ENCODE results near the gene FAM167B. TPM values are rescaled to one million over a fixed set of nuclear protein-coding genes. Genes with fewer than 3 reads are reported as not detected.
"Not testable (repeated sequence)": the region's sequence is repeated elsewhere in the genome, so short reads cannot be mapped to it uniquely, and the experiment has no call there.

Gene FAM167B
- total RNA-seq, 1 donor from 2014 or later: 0.52 TPM

GRCh38 chr1:32255072-32256071 is 8.3 kb downstream of the FAM167B start:
- intact Hi-C loops (cut with micrococcal nuclease): loop anchor here (10.0 kb wide), 1 partner anchor 321 kb away; the partner anchor contains the start of gene PTP4A2

- intact Hi-C loops (cut with micrococcal nuclease): loop anchor here (10.0 kb wide), 1 partner anchor 322 kb away; the partner anchor contains the start of gene PTP4A2
Observed at GRCh38 chr1:32256473-32257226, 9.6 kb downstream of the FAM167B start.

DNA sequence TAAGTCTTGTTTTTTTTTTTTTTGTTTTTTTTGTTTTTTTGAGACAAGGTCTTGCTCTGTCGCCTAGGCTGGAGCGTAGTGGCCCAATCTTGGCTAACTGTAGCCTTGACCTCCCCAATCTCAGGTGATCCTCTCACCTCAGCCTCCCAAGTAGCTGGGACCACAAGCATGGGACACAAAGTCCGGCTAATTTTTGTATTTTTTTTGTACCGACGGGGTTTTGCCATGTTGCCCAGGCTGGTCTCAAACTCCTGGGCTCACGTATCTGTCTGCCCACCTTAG is 10.1 kb downstream of the FAM167B start:
- intact Hi-C loops (cut with micrococcal nuclease): loop anchor here (10.0 kb wide), 1 partner anchor 322 kb away; the partner anchor contains the start of gene PTP4A2

- intact Hi-C loops (cut with micrococcal nuclease): not testable (repeated sequence)
Observed at GRCh38 chr1:32263236-32263593, 16.2 kb downstream of the FAM167B start.

DNA sequence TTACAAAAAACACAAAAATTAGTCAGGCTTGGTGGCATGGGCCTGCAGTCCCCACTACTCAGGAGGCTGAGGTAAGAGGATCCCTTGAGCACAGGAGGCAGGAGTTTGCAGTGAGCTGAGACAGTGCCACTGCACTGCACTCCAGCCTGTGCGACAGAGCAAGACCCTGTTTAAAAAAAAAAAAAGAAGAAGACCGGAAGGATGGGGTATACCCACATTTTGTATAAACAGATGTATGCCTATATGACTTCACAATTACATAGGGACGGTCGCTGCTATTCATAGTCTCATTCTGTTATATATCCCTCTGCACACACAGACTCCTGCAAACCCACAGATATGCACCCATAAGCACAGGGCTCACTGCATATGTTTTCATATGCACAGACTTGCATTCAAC is 16.7 kb downstream of the FAM167B start:
- intact Hi-C loops (cut with micrococcal nuclease): no loop called here

DNA sequence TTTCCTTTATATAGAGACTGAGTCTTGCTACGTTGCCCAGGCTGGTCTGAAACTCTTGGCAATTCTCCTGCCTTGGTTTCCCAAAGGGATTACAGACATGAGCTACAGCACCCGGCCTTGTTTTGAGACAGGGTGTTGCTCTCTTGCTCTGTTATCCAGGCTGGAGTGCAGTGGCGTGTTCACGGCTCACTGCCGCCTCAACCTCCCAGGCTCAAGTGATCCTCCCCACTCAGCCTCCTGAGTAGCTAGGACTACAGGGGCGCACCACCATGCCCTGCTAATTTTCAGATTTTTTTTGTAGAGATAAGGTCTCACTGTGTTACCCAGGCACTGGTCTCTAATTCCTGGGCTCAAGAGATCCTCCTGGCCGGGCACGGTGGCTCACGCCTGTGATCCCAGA is 18.8 kb downstream of the FAM167B start:
- intact Hi-C loops (cut with micrococcal nuclease): no loop called here

- intact Hi-C loops (cut with micrococcal nuclease): no loop called here
Observed at GRCh38 chr1:32266921-32267591, 20.0 kb downstream of the FAM167B start.

GRCh38 chr1:32269744-32270143 is 22.7 kb downstream of the FAM167B start:
- intact Hi-C loops (cut with micrococcal nuclease): no loop called here

DNA sequence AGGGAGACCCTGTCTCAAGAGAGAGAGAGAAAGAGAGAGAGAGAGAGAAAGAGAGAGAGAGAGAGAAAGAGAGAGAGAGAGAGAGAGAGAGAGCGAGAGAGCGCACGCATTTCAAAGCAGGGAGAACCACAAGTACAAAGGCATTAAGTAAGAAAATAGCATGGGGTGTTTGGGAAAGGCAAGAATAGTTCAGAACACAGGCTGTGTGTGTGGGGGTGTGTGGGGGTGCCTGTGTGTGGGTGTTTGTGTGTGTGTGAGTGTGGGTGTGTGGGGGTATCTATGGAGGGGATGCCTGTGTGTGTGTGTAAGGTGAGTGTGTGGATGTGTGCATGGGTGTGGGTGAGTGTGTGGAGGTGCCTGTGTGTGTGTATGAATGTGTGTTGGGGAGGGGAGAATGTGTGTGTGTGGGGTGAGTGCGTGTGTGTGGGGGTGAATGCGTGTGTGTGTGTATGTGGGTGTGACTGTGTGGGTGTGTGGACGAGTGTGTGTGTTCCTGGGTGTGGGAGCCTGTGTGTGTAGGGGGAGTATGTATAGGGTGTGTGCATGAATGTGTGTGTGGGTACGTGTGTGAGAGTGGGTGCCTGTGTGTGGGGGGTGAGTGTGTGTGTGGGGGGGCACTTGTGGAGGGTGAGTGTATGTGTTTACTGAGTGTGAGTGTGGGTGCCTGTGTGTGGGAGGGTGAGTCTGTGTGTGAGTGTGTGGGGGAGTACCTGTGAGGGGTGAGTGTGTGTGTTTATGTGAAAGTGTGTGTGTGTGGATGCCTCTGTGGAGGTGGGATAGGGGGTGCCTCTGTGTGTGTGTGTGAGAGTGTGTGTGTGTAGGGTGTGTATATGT is 25.8 kb downstream of the FAM167B start:
- intact Hi-C loops (cut with micrococcal nuclease): loop anchor here (2.0 kb wide), 1 partner anchor 22 kb away; the partner anchor contains the start of gene LCK

- intact Hi-C loops (cut with micrococcal nuclease): loop anchor here (2.0 kb wide), 1 partner anchor 23 kb away; the partner anchor contains the start of gene LCK
Observed at GRCh38 chr1:32273391-32274208, 26.6 kb downstream of the FAM167B start.

DNA sequence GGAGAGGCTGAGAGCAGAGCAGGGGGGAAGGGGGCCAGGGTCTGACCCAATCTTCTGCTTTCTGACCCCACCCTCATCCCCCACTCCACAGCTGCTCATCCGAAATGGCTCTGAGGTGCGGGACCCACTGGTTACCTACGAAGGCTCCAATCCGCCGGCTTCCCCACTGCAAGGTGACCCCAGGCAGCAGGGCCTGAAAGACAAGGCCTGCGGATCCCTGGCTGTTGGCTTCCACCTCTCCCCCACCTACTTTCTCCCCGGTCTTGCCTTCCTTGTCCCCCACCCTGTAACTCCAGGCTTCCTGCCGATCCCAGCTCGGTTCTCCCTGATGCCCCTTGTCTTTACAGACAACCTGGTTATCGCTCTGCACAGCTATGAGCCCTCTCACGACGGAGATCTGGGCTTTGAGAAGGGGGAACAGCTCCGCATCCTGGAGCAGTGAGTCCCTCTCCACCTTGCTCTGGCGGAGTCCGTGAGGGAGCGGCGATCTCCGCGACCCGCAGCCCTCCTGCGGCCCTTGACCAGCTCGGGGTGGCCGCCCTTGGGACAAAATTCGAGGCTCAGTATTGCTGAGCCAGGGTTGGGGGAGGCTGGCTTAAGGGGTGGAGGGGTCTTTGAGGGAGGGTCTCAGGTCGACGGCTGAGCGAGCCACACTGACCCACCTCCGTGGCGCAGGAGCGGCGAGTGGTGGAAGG is 27.8 kb downstream of the FAM167B start:
- intact Hi-C loops (cut with micrococcal nuclease): no loop called here

- intact Hi-C loops (cut with micrococcal nuclease): no loop called here
Observed at GRCh38 chr1:32275424-32275823, 28.4 kb downstream of the FAM167B start.

GRCh38 chr1:32276032-32276782 is 29.2 kb downstream of the FAM167B start:
- intact Hi-C loops (cut with micrococcal nuclease): no loop called here

GRCh38 chr1:32284777-32285176 is 37.8 kb downstream of the FAM167B start:
- intact Hi-C loops (cut with micrococcal nuclease): not testable (repeated sequence)

DNA sequence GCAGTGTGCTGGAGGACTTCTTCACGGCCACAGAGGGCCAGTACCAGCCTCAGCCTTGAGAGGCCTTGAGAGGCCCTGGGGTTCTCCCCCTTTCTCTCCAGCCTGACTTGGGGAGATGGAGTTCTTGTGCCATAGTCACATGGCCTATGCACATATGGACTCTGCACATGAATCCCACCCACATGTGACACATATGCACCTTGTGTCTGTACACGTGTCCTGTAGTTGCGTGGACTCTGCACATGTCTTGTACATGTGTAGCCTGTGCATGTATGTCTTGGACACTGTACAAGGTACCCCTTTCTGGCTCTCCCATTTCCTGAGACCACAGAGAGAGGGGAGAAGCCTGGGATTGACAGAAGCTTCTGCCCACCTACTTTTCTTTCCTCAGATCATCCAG is 38.6 kb downstream of the FAM167B start:
- intact Hi-C loops (cut with micrococcal nuclease): no loop called here

- intact Hi-C loops (cut with micrococcal nuclease): no loop called here
Observed at GRCh38 chr1:32286763-32287162, 39.7 kb downstream of the FAM167B start.

- intact Hi-C loops (cut with micrococcal nuclease): no loop called here
Observed at GRCh38 chr1:32289256-32289655, 42.2 kb downstream of the FAM167B start.

DNA sequence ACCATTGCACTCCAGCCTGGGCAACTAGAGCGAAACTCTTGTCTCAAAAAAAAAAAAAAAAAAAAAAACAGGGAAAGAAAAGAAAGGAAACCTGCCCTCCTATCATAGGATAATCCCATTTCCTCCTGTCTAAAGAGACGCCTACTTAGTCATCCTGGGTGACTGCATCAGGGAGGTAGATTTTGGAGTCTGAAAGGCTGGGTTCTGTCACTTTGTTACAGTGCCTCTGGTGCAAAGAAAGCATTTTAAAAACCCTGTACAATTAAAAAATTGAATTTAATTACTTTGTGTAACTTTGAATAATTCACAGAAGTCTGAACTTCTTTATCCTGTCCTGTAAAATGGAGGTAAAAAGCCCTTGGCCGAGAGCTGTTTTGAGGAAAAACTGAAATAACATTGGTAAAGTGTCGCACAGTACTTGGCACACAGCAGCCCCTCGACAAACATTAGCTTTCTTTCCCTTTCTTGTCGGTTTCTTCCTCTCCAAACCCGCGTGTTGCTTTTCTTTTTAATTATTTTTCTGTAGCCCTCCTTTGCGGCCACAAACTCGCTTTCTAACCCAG is 44.2 kb downstream of the FAM167B start:
- intact Hi-C loops (cut with micrococcal nuclease): loop anchor here (1.0 to 5.0 kb wide), 6 partner anchors 42 to 360 kb away; partner anchors contain the start of genes EIF3I, KPNA6, MARCKSL1 and RBBP4

Data from T-helper 2 cell treated with Interferon-gamma antibody and Interleukin-4, amounts not matched to agents 100 ng/mL and 5 ng/mL, for 36 hours (primary cell).